H9 (cell line): Measurements from ENCODE around the gene LDLRAD4. TPM values are rescaled to one million over a fixed set of nuclear protein-coding genes. Genes with fewer than 3 reads are reported as not detected.

Experiments used
- DNase-seq: peaks from one replicate; pipeline ENCODE4 v3.0.0-alpha.2; 2017
- H2AFZ ChIP-seq: one replicate; pipeline ENCODE4 v1.6.1; 2013; ENCODE audit warnings: mild to moderate bottlenecking, low read length, control low read depth, moderate library complexity
- H2AK5ac ChIP-seq: 2 replicates; pipeline ENCODE4 v1.6.1; 2013; ENCODE audit warnings: low read length, control low read depth, mixed read lengths; ENCODE audit not compliant: insufficient read length
- H2BK120ac ChIP-seq: one replicate; pipeline ENCODE4 v1.6.1; 2013; ENCODE audit warnings: low read depth, mild to moderate bottlenecking, low read length, control low read depth, inconsistent platforms; ENCODE audit not compliant: poor library complexity, severe bottlenecking
- H2BK12ac ChIP-seq: 2 replicates; pipeline ENCODE4 v1.6.1; 2013; ENCODE audit warnings: low read length, control low read depth, mixed read lengths, low read depth; ENCODE audit not compliant: insufficient read length
- H2BK15ac ChIP-seq: 2 replicates; pipeline ENCODE4 v1.6.1; 2013; ENCODE audit warnings: low read depth, low read length, control low read depth
- H2BK20ac ChIP-seq: one replicate; pipeline ENCODE4 v1.6.1; 2013; ENCODE audit warnings: low read depth, mild to moderate bottlenecking, low read length, control low read depth, inconsistent platforms; ENCODE audit not compliant: poor library complexity, severe bottlenecking
- H2BK5ac ChIP-seq: 2 replicates; pipeline ENCODE4 v1.6.1; 2013; ENCODE audit warnings: low read length, control low read depth, mixed read lengths; ENCODE audit not compliant: insufficient read length
- H3K14ac ChIP-seq: 2 replicates; pipeline ENCODE4 v1.6.1; 2013; ENCODE audit warnings: low read length, control low read depth; ENCODE audit not compliant: insufficient read depth
- H3K18ac ChIP-seq: 2 replicates; pipeline ENCODE4 v1.6.1; 2013; ENCODE audit warnings: low read depth, mild to moderate bottlenecking, mixed read lengths, low read length, control low read depth; ENCODE audit not compliant: insufficient read length
- H3K23ac ChIP-seq: 2 replicates; pipeline ENCODE4 v1.6.1; 2013; ENCODE audit warnings: low read length, control low read depth, mixed read lengths, low read depth; ENCODE audit not compliant: insufficient read length
- H3K23me2 ChIP-seq: 2 replicates; pipeline ENCODE4 v1.6.1; 2013; ENCODE audit warnings: low read depth, mild to moderate bottlenecking, mixed read lengths, low read length, control low read depth; ENCODE audit not compliant: insufficient read length, poor library complexity, severe bottlenecking
- H3K27ac ChIP-seq: 2 replicates; pipeline ENCODE4 v1.5.1; 2013; ENCODE audit warnings: low read length, control low read depth, mixed read lengths, low read depth; ENCODE audit not compliant: insufficient read length
- H3K27me3 ChIP-seq: 2 replicates; pipeline ENCODE4 v1.6.1; 2013; ENCODE audit warnings: low read length, control low read depth, inconsistent platforms; ENCODE audit not compliant: insufficient read depth
- H3K4ac ChIP-seq: 2 replicates; pipeline ENCODE4 v1.6.1; 2013; ENCODE audit warnings: low read depth, mild to moderate bottlenecking, control low read depth, inconsistent platforms, low read length, moderate library complexity
- H3K4me1 ChIP-seq: 2 replicates; pipeline ENCODE4 v1.6.1; 2013; ENCODE audit warnings: low read length, control low read depth, inconsistent platforms; ENCODE audit not compliant: insufficient read depth
- H3K4me2 ChIP-seq: 2 replicates; pipeline ENCODE4 v1.6.1; 2013; ENCODE audit warnings: low read length, control low read depth, mixed read lengths; ENCODE audit not compliant: insufficient read length, insufficient read depth
- H3K56ac ChIP-seq: 2 replicates; pipeline ENCODE4 v1.6.1; 2013; ENCODE audit warnings: low read depth, mild to moderate bottlenecking, mixed read lengths, low read length, control low read depth; ENCODE audit not compliant: insufficient read length
- H3K79me1 ChIP-seq: 2 replicates; pipeline ENCODE4 v1.6.1; 2013; ENCODE audit warnings: low read depth, mild to moderate bottlenecking, moderate library complexity, low read length, control low read depth, inconsistent platforms; ENCODE audit not compliant: insufficient read depth, poor library complexity, severe bottlenecking
- H3K79me2 ChIP-seq: 2 replicates; pipeline ENCODE4 v1.6.1; 2013; ENCODE audit warnings: low read length, control low read depth, inconsistent platforms; ENCODE audit not compliant: insufficient read depth
- H3K9ac ChIP-seq: 2 replicates; pipeline ENCODE4 v1.6.1; 2013; ENCODE audit warnings: low read length, control low read depth, mixed read lengths; ENCODE audit not compliant: insufficient read length; ENCODE audit errors: extremely low read depth
- H3K9me3 ChIP-seq: one replicate; pipeline ENCODE4 v1.6.1; 2013; ENCODE audit warnings: low read depth, low read length, inconsistent platforms; ENCODE audit not compliant: control insufficient read depth
- H3T11ph ChIP-seq: one replicate; pipeline ENCODE4 v1.6.1; 2013; ENCODE audit warnings: mild to moderate bottlenecking, low read length, control low read depth, inconsistent platforms
- H4K20me1 ChIP-seq: one replicate; pipeline ENCODE4 v1.6.1; 2013; ENCODE audit not compliant: control insufficient read depth, insufficient read length, insufficient read depth
- H4K5ac ChIP-seq: 2 replicates; pipeline ENCODE4 v1.6.1; 2013; ENCODE audit warnings: low read depth, mild to moderate bottlenecking, mixed read lengths, low read length, control low read depth; ENCODE audit not compliant: insufficient read length
- H4K8ac ChIP-seq: replicated peaks from 2 replicates; pipeline ENCODE4 v1.6.1; 2013; ENCODE audit warnings: low read length, control low read depth, mixed read lengths, low read depth; ENCODE audit not compliant: insufficient read length
- H4K91ac ChIP-seq: 2 replicates; pipeline ENCODE4 v1.6.1; 2013; ENCODE audit warnings: low read depth, mild to moderate bottlenecking, moderate library complexity, mixed read lengths, low read length, control low read depth; ENCODE audit not compliant: insufficient read length
- H3K27ac Mint-ChIP-seq, 3 experiments: 2 replicates in 2 of 3; 3 replicates in 1 of 3; pipeline ENCODE4 v1.8.0; 2020 to 2021; ENCODE audit warnings: mixed read lengths in 3 of 3, mild to moderate bottlenecking in 1 of 3, moderate library complexity in 1 of 3
- H3K27me3 Mint-ChIP-seq: 2 replicates; pipeline ENCODE4 v1.8.0; 2021; ENCODE audit warnings: low read depth, mild to moderate bottlenecking, moderate library complexity, mixed read lengths
- H3K36me3 Mint-ChIP-seq, 3 experiments: 2 replicates in 2 of 3; 3 replicates in 1 of 3; pipeline ENCODE4 v1.8.0; 2020 to 2021; ENCODE audit warnings: low read depth in 3 of 3, mixed read lengths in 3 of 3; ENCODE audit not compliant: insufficient read depth in 1 of 3
- H3K4me1 Mint-ChIP-seq, 2 experiments: 2 replicates each; pipeline ENCODE4 v1.8.0; 2020; ENCODE audit warnings: mixed read lengths in 2 of 2
- H3K4me3 Mint-ChIP-seq, 2 experiments: 2 replicates in 1 of 2; 3 replicates in 1 of 2; pipeline ENCODE4 v1.8.0; 2020 to 2021; ENCODE audit warnings: mild to moderate bottlenecking in 2 of 2, mixed read lengths in 2 of 2, moderate library complexity in 1 of 2
- H3K9me3 Mint-ChIP-seq, 2 experiments: 2 replicates in 1 of 2; 3 replicates in 1 of 2; pipeline ENCODE4 v1.8.0; 2020; ENCODE audit warnings: mild to moderate bottlenecking in 2 of 2, mixed read lengths in 2 of 2, moderate library complexity in 1 of 2
- CTCF ChIP-seq: fragments of 200-600 bp; sonication (generic); conservative IDR thresholded peaks from 3 replicates; pipeline ENCODE4 v1.8.0; 2021; ENCODE audit warnings: antibody characterized with exemption, mild to moderate bottlenecking
- WGBS: extraction: QIAGEN DNeasy Blood & Tissue Kit; methylation state at CpG from one replicate; pipeline ENCODE4 v1.1.7; 2013; ENCODE audit warnings: missing lambda C conversion rate, low lambda C conversion rate, mixed read lengths; ENCODE audit not compliant: insufficient read length; ENCODE audit errors: extremely low coverage; 5-methylcytosine and 5-hydroxymethylcytosine counted together
- total RNA-seq: library from RNA; stranded (reverse); gene quantifications from 2 replicates; pipeline ENCODE4 v1.2.1, GENCODE V29; 2021

Gene LDLRAD4
- total RNA-seq, 1 experiment from 2014 or later = 3.9 TPM

- Histone ChIP-seq H2BK5ac (no peak overlapping the region), H2BK12ac (no peak overlapping the region), H2BK20ac (no peak overlapping the region), H3K23ac (no peak overlapping the region), H2AK5ac (no peak overlapping the region), H3K14ac (no peak overlapping the region; the same call in 1 of the 2 replicates), H3K23me2 (no peaks in the 10 kb centered on the region), H4K20me1 (no peaks in the 10 kb centered on the region), H3K27ac (no peak overlapping the region), H3K79me2 (no peaks in the 10 kb centered on the region), H3K9me3 (no peaks in the 10 kb centered on the region), H3T11ph (no peak overlapping the region), H3K27me3 (no peaks in the 10 kb centered on the region), H3K4me2 (no peak overlapping the region), H4K5ac (no peak overlapping the region), H2BK120ac (no peak overlapping the region), H2BK15ac (no peak overlapping the region), H3K4me1 (no peaks in the 10 kb centered on the region), H3K4ac (no peak overlapping the region), H3K79me1 (no peaks in the 10 kb centered on the region), H3K56ac (no peak overlapping the region), H3K9ac (no peak overlapping the region), H4K8ac (no peak overlapping the region), H2AFZ (no peak overlapping the region), H3K18ac (no peak overlapping the region), H4K91ac (no peak overlapping the region)
- DNase-seq = no peak
- Mint-ChIP-seq H3K4me1 (peaks cover 4 to 13% of the 10 kb centered on the region in 2 experiments; a peak in 3 of 4 replicates), H3K4me3 (no peak overlapping the region), H3K36me3 (peaks cover 0 to 3% (median 0%) of the 10 kb centered on the region in 3 experiments; a peak in 1 of 7 replicates), H3K9me3 (peaks cover 0 to 4% of the 10 kb centered on the region in 2 experiments; a peak in 2 of 5 replicates), H3K27me3 (no peaks in the 10 kb centered on the region), H3K27ac (no peak overlapping the region)
- no peak for TF ChIP-seq CTCF
- no CpG with 5 or more reads among the region's 7 CpGs for WGBS
These were observed 298.8 kb downstream of the LDLRAD4 start for GRCh38 chr18:13517369-13517768.
